Loucy (cell line): ENCODE results near the gene S100A12.

Experiments used
- H2AFZ ChIP-seq: fragments of 200-600 bp; sonication (generic); 2 replicates; pipeline ENCODE4 v1.6.0; 2016; ENCODE audit warnings: antibody characterized with exemption, mild to moderate bottlenecking, low read length, moderate library complexity
- H3F3A ChIP-seq: fragments of 200-600 bp; 2 replicates; pipeline ENCODE4 v1.6.0; 2016; ENCODE audit warnings: antibody characterized with exemption, low read depth, mild to moderate bottlenecking
- H3K27me3 ChIP-seq: fragments of 200-600 bp; sonication (generic); 2 replicates; pipeline ENCODE4 v1.6.1; 2014; ENCODE audit warnings: low read length, mild to moderate bottlenecking; ENCODE audit not compliant: insufficient read depth, poor library complexity, severe bottlenecking
- H3K36me3 ChIP-seq: fragments of 200-600 bp; sonication (generic); 2 replicates; pipeline ENCODE4 v1.6.1; 2016; ENCODE audit warnings: low read length; ENCODE audit not compliant: insufficient read depth
- H3K4me1 ChIP-seq: fragments of 200-600 bp; sonication (generic); 2 replicates; pipeline ENCODE4 v1.5.1; 2014; ENCODE audit warnings: low read length, mild to moderate bottlenecking; ENCODE audit not compliant: insufficient read depth, poor library complexity, severe bottlenecking
- H3K4me2 ChIP-seq: fragments of 200-600 bp; sonication (generic); 2 replicates; pipeline ENCODE4 v1.6.0; 2014; ENCODE audit warnings: antibody characterized with exemption, low read length, low read depth, mild to moderate bottlenecking; ENCODE audit not compliant: poor library complexity, severe bottlenecking
- H3K4me3 ChIP-seq: fragments of 200-600 bp; sonication (generic); 2 replicates; pipeline ENCODE4 v1.5.1; 2014; ENCODE audit warnings: low read length, mild to moderate bottlenecking, mixed read lengths; ENCODE audit not compliant: poor library complexity, severe bottlenecking
- H3K79me2 ChIP-seq: fragments of 200-600 bp; sonication (generic); 2 replicates; pipeline ENCODE4 v1.6.1; 2014; ENCODE audit warnings: low read length; ENCODE audit not compliant: insufficient read depth
- H3K9ac ChIP-seq: fragments of 200-600 bp; sonication (generic); 2 replicates; pipeline ENCODE4 v1.6.0; 2014; ENCODE audit warnings: mild to moderate bottlenecking, low read depth, low read length, moderate library complexity; ENCODE audit not compliant: poor library complexity, severe bottlenecking
- H3K9me2 ChIP-seq: fragments of 200-600 bp; sonication (generic); replicated peaks from 2 replicates; pipeline ENCODE4 v1.6.1; 2016; ENCODE audit warnings: low read depth, low read length, mixed read lengths
- H3K9me3 ChIP-seq: fragments of 200-600 bp; sonication (generic); 2 replicates; pipeline ENCODE4 v1.6.1; 2014; ENCODE audit warnings: mild to moderate bottlenecking, antibody characterized with exemption, low read length, low read depth; ENCODE audit not compliant: insufficient read depth
- H4K20me1 ChIP-seq: fragments of 200-600 bp; sonication (generic); 2 replicates; pipeline ENCODE4 v1.6.0; 2014; ENCODE audit warnings: antibody characterized with exemption, low read length, mild to moderate bottlenecking; ENCODE audit not compliant: insufficient read depth, poor library complexity, severe bottlenecking
- CTCF ChIP-seq: fragments of 200-600 bp; sonication (generic); conservative IDR thresholded peaks from 2 replicates; pipeline ENCODE4 v1.5.1; 2014; ENCODE audit warnings: mild to moderate bottlenecking, antibody characterized with exemption, low read length
- EZH2phosphoT487 ChIP-seq: fragments of 200-600 bp; IDR thresholded peaks from 2 replicates; pipeline ENCODE4 v1.6.1; 2018; ENCODE audit warnings: antibody characterized with exemption, mild to moderate bottlenecking, moderate library complexity, borderline replicate concordance

The S100A12 gene

GRCh38 chr1:153362187-153362775, 13.1 kb downstream of the S100A12 start:
- Histone ChIP-seq H3K79me2 (no peaks in the 10 kb centered on the region), H4K20me1 (no peaks in the 10 kb centered on the region), H3K9me2 (no peaks in the 10 kb centered on the region), H3K36me3 (no peaks in the 10 kb centered on the region), H3K9me3 (no peaks in the 10 kb centered on the region), H3K27me3 (peaks cover 7% of the 10 kb centered on the region), H3F3A (no peaks in the 10 kb centered on the region), H2AFZ (no peak overlapping the region), H3K4me1 (no peaks in the 10 kb centered on the region), H3K9ac (no peak overlapping the region), H3K4me2 (no peak overlapping the region), H3K4me3 (no peak overlapping the region)
- no peak for TF ChIP-seq CTCF
- TF ChIP-seq EZH2phosphoT487, result no peak

GRCh38 chr1:153361480-153362109, 13.8 kb downstream of the S100A12 start:
- no peaks in the 10 kb centered on the region for H3K79me2 ChIP-seq
- no peak overlapping the region for H3K4me3 ChIP-seq
- H3K27me3 ChIP-seq, result peaks cover 7% of the 10 kb centered on the region
- H3K4me1 ChIP-seq, result no peaks in the 10 kb centered on the region
- H3K9me3 ChIP-seq, result no peaks in the 10 kb centered on the region
- TF ChIP-seq EZH2phosphoT487, result no peak
- TF ChIP-seq CTCF, result no peak
- no peak overlapping the region for H2AFZ ChIP-seq
- no peak overlapping the region for H3K4me2 ChIP-seq
- no peaks in the 10 kb centered on the region for H3K36me3 ChIP-seq
- no peaks in the 10 kb centered on the region for H3K9me2 ChIP-seq
- no peak overlapping the region for H3K9ac ChIP-seq
- no peaks in the 10 kb centered on the region for H3F3A ChIP-seq
- H4K20me1 ChIP-seq, result no peaks in the 10 kb centered on the region

GRCh38 chr1:153360592-153361479, 14.6 kb downstream of the S100A12 start:
- Histone ChIP-seq H3K9ac (no peak overlapping the region), H3K36me3 (no peaks in the 10 kb centered on the region), H3K9me3 (no peaks in the 10 kb centered on the region), H3K4me2 (no peak overlapping the region), H3K79me2 (no peaks in the 10 kb centered on the region), H3K27me3 (no peaks in the 10 kb centered on the region), H2AFZ (no peak overlapping the region), H4K20me1 (no peaks in the 10 kb centered on the region), H3K4me3 (no peak overlapping the region), H3K9me2 (no peaks in the 10 kb centered on the region), H3K4me1 (no peaks in the 10 kb centered on the region), H3F3A (no peaks in the 10 kb centered on the region)
- TF ChIP-seq CTCF, result no peak
- no peak for TF ChIP-seq EZH2phosphoT487
